Gastroesophageal sphincter (tissue), 4 donors: Measurements from ENCODE around the gene IRF8. TPM values are rescaled to one million over a fixed set of nuclear protein-coding genes. Genes with fewer than 3 reads are reported as not detected.
A peak's percentile ranks its signal among the peaks of the same experiment; 100 is the strongest.

Source experiments
- ATAC-seq: fragments of 150-250 bp; one replicate; pipeline ENCODE4 v1.9.1; 2016; ENCODE audit warnings: mild to moderate bottlenecking, moderate library complexity
- H3K27ac ChIP-seq, 4 donors: fragments of 200-600 bp; sonication (generic) in 3 of 4; 1 replicate in 3 of 4; 2 replicates in 1 of 4; pipeline ENCODE4 v1.5.1; 2016 to 2019
- H3K27me3 ChIP-seq: fragments of 200-600 bp; sonication (generic); one replicate; pipeline ENCODE4 v1.5.1; 2019
- H3K36me3 ChIP-seq, 2 donors: fragments of 200-600 bp; sonication (generic); one replicate each; pipeline ENCODE4 v1.5.1; 2019; ENCODE audit warnings: control low read depth in 1 of 2
- H3K4me1 ChIP-seq, 3 donors: fragments of 200-600 bp; sonication (generic); 1 replicate in 2 of 3; 2 replicates in 1 of 3; pipeline ENCODE4 v1.5.1; 2016 to 2019; ENCODE audit warnings: control low read depth in 2 of 3
- H3K4me3 ChIP-seq, 2 donors: fragments of 200-600 bp; sonication (generic); one replicate each; pipeline ENCODE4 v1.5.1; 2019; ENCODE audit warnings: mild to moderate bottlenecking in 1 of 2, moderate library complexity in 1 of 2
- H3K9me3 ChIP-seq, 3 donors: fragments of 200-600 bp; sonication (generic); one replicate each; pipeline ENCODE4 v1.5.1; 2017 to 2019; ENCODE audit warnings: control low read depth in 2 of 3
- CTCF ChIP-seq, 4 experiments: fragments of 200-600 bp in 2 of 4; fragments of 450-650 bp in 2 of 4; sonication (generic) in 1 of 4; IDR thresholded peaks; one replicate each; pipeline ENCODE4 v1.5.1; 2017 to 2019; ENCODE audit warnings: antibody characterized with exemption in 4 of 4, mild to moderate bottlenecking in 2 of 4, moderate library complexity in 2 of 4
- EP300 ChIP-seq: sonication (generic); formaldehyde crosslinking; IDR thresholded peaks from one replicate; pipeline ENCODE4 v1.6.1; 2017; ENCODE audit warnings: antibody characterized with exemption, mild to moderate bottlenecking
- POLR2A ChIP-seq, 2 donors: fragments of 450-650 bp; IDR thresholded peaks; one replicate each; pipeline ENCODE4 v1.6.1; 2017; ENCODE audit warnings: antibody characterized with exemption in 2 of 2, mild to moderate bottlenecking in 2 of 2, moderate library complexity in 1 of 2
- POLR2AphosphoS5 ChIP-seq: sonication (generic); formaldehyde crosslinking; IDR thresholded peaks from one replicate; pipeline ENCODE4 v1.6.1; 2017; ENCODE audit warnings: antibody characterized with exemption
- WGBS, 2 donors: methylation state at CpG; one replicate each; pipeline ENCODE4 v1.1.5; 2018; ENCODE audit warnings: low coverage in 1 of 2; 5-methylcytosine and 5-hydroxymethylcytosine counted together
- total RNA-seq, 4 donors: library from RNA; depleted of rRNA; stranded (reverse); fragments of >200 nt; gene quantifications; one replicate each; pipeline ENCODE4 v1.1.0, GENCODE V29; 2016

IRF8 gene
- total RNA-seq, 4 donors from 2014 or later, result 2.4 to 13.8 (median 9.0) TPM

GRCh38 chr16:85945424-85945751 is 46.4 kb downstream of the IRF8 start:
- TF ChIP-seq EP300, result no peak
- no peak for TF ChIP-seq POLR2AphosphoS5
- TF ChIP-seq POLR2A (IDR thresholded peaks at IDR 0.05), result no peak
- TF ChIP-seq CTCF (IDR thresholded peaks at IDR 0.05), result no peak
- Histone ChIP-seq H3K27ac (no peak overlapping the region), H3K9me3 (no peaks in the 10 kb centered on the region), H3K27me3 (peaks cover 21% of the 10 kb centered on the region), H3K36me3 (no peaks in the 10 kb centered on the region), H3K4me1 (no peaks in the 10 kb centered on the region), H3K4me3 (no peak overlapping the region)
- no peak for ATAC-seq
- 85% methylated on average over 4 of the region's 11 CpGs; no CpG with 5 or more reads in 1 of the 2 donors for WGBS, 2 donors

GRCh38 chr16:85946541-85947124 is 47.7 kb downstream of the IRF8 start:
- Histone ChIP-seq H3K9me3 (no peaks in the 10 kb centered on the region), H3K4me1 (no peaks in the 10 kb centered on the region), H3K4me3 (no peak overlapping the region), H3K27ac (no peak overlapping the region), H3K36me3 (no peaks in the 10 kb centered on the region), H3K27me3 (peaks cover 21% of the 10 kb centered on the region)
- 71 to 72% methylated on average over 7 to 10 of the region's 13 CpGs for WGBS, 2 donors
- TF ChIP-seq POLR2AphosphoS5 (no peak), POLR2A (IDR thresholded peaks at IDR 0.05) (no peak), EP300 (no peak), CTCF (IDR thresholded peaks at IDR 0.05) (no peak)
- no peak for ATAC-seq

- H3K36me3 ChIP-seq, result no peaks in the 10 kb centered on the region
- H3K4me3 ChIP-seq, result peak overlapping the region in 1 of 2 donors; percentile 2
- no peak for TF ChIP-seq POLR2A (IDR thresholded peaks at IDR 0.05)
- no peak for TF ChIP-seq POLR2AphosphoS5
- TF ChIP-seq EP300, result no peak
- no peak for TF ChIP-seq CTCF (IDR thresholded peaks at IDR 0.05)
- H3K9me3 ChIP-seq, result no peaks in the 10 kb centered on the region
- H3K4me1 ChIP-seq, result no peaks in the 10 kb centered on the region
- H3K27ac ChIP-seq, result no peak overlapping the region
- WGBS, 2 donors, result 83 to 87% methylated on average over 3 to 24 of the region's 32 CpGs
- ATAC-seq, result no peak
- peaks cover 21% of the 10 kb centered on the region for H3K27me3 ChIP-seq
Measured at GRCh38 chr16:85947230-85948137, 48.5 kb downstream of the IRF8 start.

GRCh38 chr16:85948138-85948509 is 49.2 kb downstream of the IRF8 start:
- H3K9me3 ChIP-seq, result no peaks in the 10 kb centered on the region
- TF ChIP-seq POLR2A (IDR thresholded peaks at IDR 0.05) (no peak), POLR2AphosphoS5 (no peak), EP300 (no peak), CTCF (IDR thresholded peaks at IDR 0.05) (no peak)
- H3K36me3 ChIP-seq, result no peaks in the 10 kb centered on the region
- WGBS, 2 donors, result 80 to 90% methylated on average over 1 to 2 of the region's 20 CpGs
- H3K27me3 ChIP-seq, result peaks cover 21% of the 10 kb centered on the region
- peak overlapping the region in 1 of 2 donors; percentile 2 for H3K4me3 ChIP-seq
- no peak overlapping the region for H3K27ac ChIP-seq
- no peaks in the 10 kb centered on the region for H3K4me1 ChIP-seq
- ATAC-seq, result no peak
